ENCODE results near the gene KLHL1. TPM values are rescaled to one million over a fixed set of nuclear protein-coding genes. Genes with fewer than 3 reads are reported as not detected.

KLHL1 gene
- total RNA-seq, 1 experiment from 2014 or later: not detected

- no TSS peak for BruUV-seq (replicated peaks)
- no peak for DNase-seq
- Mint-ChIP-seq H3K4me3 (ENCODE audit: low read depth, unreplicated experiment) (no peak overlapping the region), H3K27me3 (ENCODE audit: unreplicated experiment) (no peaks in the 10 kb centered on the region), H3K27ac (ENCODE audit: unreplicated experiment) (no peak overlapping the region), H3K4me1 (ENCODE audit: low read depth, unreplicated experiment) (no peaks in the 10 kb centered on the region), H3K36me3 (ENCODE audit: insufficient read depth, unreplicated experiment) (no peaks in the 10 kb centered on the region), H3K9me3 (ENCODE audit: low read depth, unreplicated experiment) (peaks cover 2% of the 10 kb centered on the region)
- no peak for TF ChIP-seq CTCF (IDR thresholded peaks at IDR 0.05; ENCODE audit: unreplicated experiment)
- CTCF ChIA-PET: no interaction called here
- intact Hi-C loops (cut with micrococcal nuclease; ENCODE audit: unreplicated experiment): no loop called here
These were observed 279.7 kb downstream of the KLHL1 start for GRCh38 chr13:69828527-69828926.

- intact Hi-C loops (cut with micrococcal nuclease; ENCODE audit: unreplicated experiment): no loop called here
- no peaks in the 10 kb centered on the region for H3K4me1 Mint-ChIP-seq (ENCODE audit: low read depth, unreplicated experiment)
- H3K9me3 Mint-ChIP-seq (ENCODE audit: low read depth, unreplicated experiment): no peaks in the 10 kb centered on the region
- H3K4me3 Mint-ChIP-seq (ENCODE audit: low read depth, unreplicated experiment): no peak overlapping the region
- CTCF ChIA-PET: no interaction called here
- TF ChIP-seq CTCF (IDR thresholded peaks at IDR 0.05; ENCODE audit: unreplicated experiment): no peak
- BruUV-seq (replicated peaks): no TSS peak
- no peak overlapping the region for H3K27ac Mint-ChIP-seq (ENCODE audit: unreplicated experiment)
- DNase-seq: no peak
- no peaks in the 10 kb centered on the region for H3K36me3 Mint-ChIP-seq (ENCODE audit: insufficient read depth, unreplicated experiment)
- H3K27me3 Mint-ChIP-seq (ENCODE audit: unreplicated experiment): no peaks in the 10 kb centered on the region
These were observed 288.1 kb downstream of the KLHL1 start for GRCh38 chr13:69820180-69820579.

- intact Hi-C loops (cut with micrococcal nuclease; ENCODE audit: unreplicated experiment): no loop called here
- Mint-ChIP-seq H3K9me3 (ENCODE audit: low read depth, unreplicated experiment) (no peaks in the 10 kb centered on the region), H3K27me3 (ENCODE audit: unreplicated experiment) (no peaks in the 10 kb centered on the region), H3K27ac (ENCODE audit: unreplicated experiment) (no peak overlapping the region), H3K4me3 (ENCODE audit: low read depth, unreplicated experiment) (no peak overlapping the region), H3K4me1 (ENCODE audit: low read depth, unreplicated experiment) (no peaks in the 10 kb centered on the region), H3K36me3 (ENCODE audit: insufficient read depth, unreplicated experiment) (no peaks in the 10 kb centered on the region)
- no peak for TF ChIP-seq CTCF (IDR thresholded peaks at IDR 0.05; ENCODE audit: unreplicated experiment)
- BruUV-seq (replicated peaks): no TSS peak
- CTCF ChIA-PET: no interaction called here
- no peak for DNase-seq
These were observed 290.9 kb downstream of the KLHL1 start for GRCh38 chr13:69817333-69817869.

- no TSS peak for BruUV-seq (replicated peaks)
- no peak for DNase-seq
These were observed 299.1 kb downstream of the KLHL1 start for GRCh38 chr13:69809152-69809551.

More at GRCh38 chr13:69809152-69809551, 299.1 kb downstream of the KLHL1 start:
- no peaks in the 10 kb centered on the region for H3K4me1 Mint-ChIP-seq (ENCODE audit: low read depth, unreplicated experiment)
- no peaks in the 10 kb centered on the region for H3K27me3 Mint-ChIP-seq (ENCODE audit: unreplicated experiment)
- intact Hi-C loops (cut with micrococcal nuclease; ENCODE audit: unreplicated experiment): no loop called here
- TF ChIP-seq CTCF (IDR thresholded peaks at IDR 0.05; ENCODE audit: unreplicated experiment): no peak
- CTCF ChIA-PET: no interaction called here
- H3K27ac Mint-ChIP-seq (ENCODE audit: unreplicated experiment): no peak overlapping the region
- no peaks in the 10 kb centered on the region for H3K9me3 Mint-ChIP-seq (ENCODE audit: low read depth, unreplicated experiment)
- H3K36me3 Mint-ChIP-seq (ENCODE audit: insufficient read depth, unreplicated experiment): no peaks in the 10 kb centered on the region
- H3K4me3 Mint-ChIP-seq (ENCODE audit: low read depth, unreplicated experiment): no peak overlapping the region
